OCI-LY3 (cell line): Measurements from ENCODE around the gene SYTL5.

Experiments used
- H2AFZ ChIP-seq: fragments of 200-600, 300-600 bp; shearing (Covaris generic); 2 replicates; pipeline ENCODE4 v1.6.0; 2014; ENCODE audit warnings: antibody characterized with exemption, low read depth, low read length
- H3K27ac ChIP-seq: fragments of 200-600, 300-600 bp; sonication (generic); 2 replicates; pipeline ENCODE4 v1.5.1; 2014; ENCODE audit warnings: mild to moderate bottlenecking, low read length, moderate library complexity, mixed read lengths
- H3K27me3 ChIP-seq: fragments of 200-600, 300-600 bp; sonication (generic); 2 replicates; pipeline ENCODE4 v1.6.1; 2014; ENCODE audit warnings: low read depth, low read length, mixed read lengths
- H3K36me3 ChIP-seq: fragments of 200-600, 300-600 bp; sonication (generic); replicated peaks from 2 replicates; pipeline ENCODE3; 2014; ENCODE audit warnings: low read depth, low read length, mixed read lengths
- H3K4me1 ChIP-seq: fragments of 300-600, 200-600 bp; sonication (generic); 2 replicates; pipeline ENCODE4 v1.6.1; 2014; ENCODE audit warnings: low read length, mixed read lengths
- H3K4me2 ChIP-seq: fragments of 200-600, 300-600 bp; sonication (generic); 2 replicates; pipeline ENCODE4 v1.6.1; 2014; ENCODE audit warnings: low read length, mixed read lengths
- H3K4me3 ChIP-seq: fragments of 300-600, 200-600 bp; sonication (generic); 2 replicates; pipeline ENCODE4 v1.5.1; 2014; ENCODE audit warnings: antibody characterized with exemption, mild to moderate bottlenecking, low read length, moderate library complexity
- H3K79me2 ChIP-seq: fragments of 300-600, 200-600 bp; shearing (Covaris generic); 2 replicates; pipeline ENCODE4 v1.6.1; 2014; ENCODE audit warnings: mild to moderate bottlenecking, low read length, mixed read lengths
- H3K9ac ChIP-seq: fragments of 300-600, 200-600 bp; shearing (Covaris generic); 2 replicates; pipeline ENCODE4 v1.6.0; 2014; ENCODE audit warnings: mild to moderate bottlenecking, low read length, moderate library complexity
- H3K9me3 ChIP-seq: fragments of 200-600, 300-600 bp; shearing (Covaris generic); 2 replicates; pipeline ENCODE4 v1.6.1; 2014; ENCODE audit warnings: low read length, mixed read lengths; ENCODE audit not compliant: insufficient read depth
- H4K20me1 ChIP-seq: fragments of 200-600, 300-600 bp; sonication (generic); 2 replicates; pipeline ENCODE4 v1.6.1; 2016; ENCODE audit warnings: low read length, mixed read lengths; ENCODE audit not compliant: insufficient read depth
- CTCF ChIP-seq: fragments of 200-600, 300-600 bp; sonication (generic); IDR thresholded peaks from 2 replicates; pipeline ENCODE4 v1.5.1; 2014; ENCODE audit warnings: antibody characterized with exemption, low read length, low read depth
- EZH2phosphoT487 ChIP-seq: fragments of 200-600 bp; shearing (Covaris generic); IDR thresholded peaks from 2 replicates; pipeline ENCODE4 v1.6.1; 2018; ENCODE audit warnings: antibody characterized with exemption, mixed run types, low read depth

The SYTL5 gene

GRCh38 chrX:38048886-38049285, 42.5 kb downstream of the SYTL5 start:
- H3K9ac ChIP-seq, result no peak overlapping the region
- H3K36me3 ChIP-seq, result no peaks in the 10 kb centered on the region
- H3K9me3 ChIP-seq, result no peaks in the 10 kb centered on the region
- no peak overlapping the region for H2AFZ ChIP-seq
- no peaks in the 10 kb centered on the region for H3K4me1 ChIP-seq
- H3K4me2 ChIP-seq, result no peak overlapping the region
- no peak overlapping the region for H3K27ac ChIP-seq
- H3K27me3 ChIP-seq, result no peaks in the 10 kb centered on the region
- no peaks in the 10 kb centered on the region for H4K20me1 ChIP-seq
- TF ChIP-seq EZH2phosphoT487, result no peak
- no peak for TF ChIP-seq CTCF
- no peak overlapping the region for H3K4me3 ChIP-seq
- H3K79me2 ChIP-seq, result no peaks in the 10 kb centered on the region

DNA sequence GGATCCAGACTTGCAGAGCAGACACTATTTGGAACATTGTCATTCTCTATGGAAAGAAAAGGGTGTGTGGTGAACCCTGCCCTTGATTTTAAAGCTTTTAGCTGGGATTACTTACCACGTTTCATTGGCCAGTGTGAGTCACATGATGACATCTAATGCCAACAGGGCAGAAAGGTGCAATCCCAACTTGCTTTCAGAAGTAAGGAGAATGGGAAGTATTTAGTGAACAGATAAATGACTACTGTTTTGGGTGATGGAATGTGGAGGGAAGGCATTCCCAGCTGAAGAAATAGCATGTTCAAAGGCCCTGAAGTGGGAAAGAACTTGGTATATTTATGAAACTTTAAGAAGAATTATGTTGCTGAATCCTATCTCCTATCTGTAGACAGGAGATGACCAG, 44.5 kb downstream of the SYTL5 start:
- Histone ChIP-seq H3K27me3 (no peaks in the 10 kb centered on the region), H3K27ac (no peak overlapping the region), H4K20me1 (no peaks in the 10 kb centered on the region), H3K9ac (no peak overlapping the region), H3K36me3 (no peaks in the 10 kb centered on the region), H3K4me3 (no peak overlapping the region), H3K9me3 (no peaks in the 10 kb centered on the region), H3K4me2 (no peak overlapping the region), H3K79me2 (no peaks in the 10 kb centered on the region), H2AFZ (no peak overlapping the region), H3K4me1 (peaks cover 9% of the 10 kb centered on the region; the same call in 1 of the 2 replicates)
- TF ChIP-seq CTCF, result no peak
- no peak for TF ChIP-seq EZH2phosphoT487

DNA sequence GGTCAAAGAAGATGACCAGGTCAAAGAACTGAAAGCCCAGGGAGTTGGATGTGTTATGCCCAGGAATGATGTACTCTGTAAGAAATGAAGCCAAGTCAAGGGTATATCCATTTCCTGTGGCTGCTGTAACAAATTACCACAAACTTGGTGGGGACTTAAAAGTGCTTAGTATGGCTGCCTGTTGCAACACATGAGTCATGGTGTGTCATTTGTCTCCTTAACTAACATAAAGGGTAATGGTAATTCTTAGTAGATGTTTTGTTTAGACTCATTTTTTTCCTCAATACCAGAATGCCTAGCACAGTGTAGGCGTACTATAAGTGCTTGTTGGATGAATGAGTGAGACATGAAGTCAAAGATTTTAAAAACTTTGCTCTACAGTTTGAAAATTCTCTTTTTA, 45.7 kb downstream of the SYTL5 start:
- H3K4me2 ChIP-seq, result no peak overlapping the region
- no peaks in the 10 kb centered on the region for H4K20me1 ChIP-seq
- H2AFZ ChIP-seq, result no peak overlapping the region
- no peaks in the 10 kb centered on the region for H3K9me3 ChIP-seq
- H3K4me1 ChIP-seq, result peaks cover 9% of the 10 kb centered on the region; the same call in 1 of the 2 replicates
- H3K4me3 ChIP-seq, result no peak overlapping the region
- TF ChIP-seq EZH2phosphoT487, result no peak
- no peak for TF ChIP-seq CTCF
- no peaks in the 10 kb centered on the region for H3K36me3 ChIP-seq
- H3K27me3 ChIP-seq, result no peaks in the 10 kb centered on the region
- no peaks in the 10 kb centered on the region for H3K79me2 ChIP-seq
- no peak overlapping the region for H3K9ac ChIP-seq
- no peak overlapping the region for H3K27ac ChIP-seq

- Histone ChIP-seq H3K4me3 (no peak overlapping the region), H3K27ac (no peak overlapping the region), H3K4me1 (peaks cover 9% of the 10 kb centered on the region; the same call in 1 of the 2 replicates), H2AFZ (no peak overlapping the region), H3K79me2 (no peaks in the 10 kb centered on the region), H4K20me1 (no peaks in the 10 kb centered on the region), H3K4me2 (peak overlapping the region; percentile 45; the same call in 1 of the 2 replicates), H3K9me3 (no peaks in the 10 kb centered on the region), H3K9ac (no peak overlapping the region), H3K36me3 (no peaks in the 10 kb centered on the region), H3K27me3 (no peaks in the 10 kb centered on the region)
- TF ChIP-seq EZH2phosphoT487 (no peak), CTCF (no peak)
These were observed 49.0 kb downstream of the SYTL5 start for GRCh38 chrX:38055170-38055847.
